ENCODE results near the gene PLAC9. TPM values are rescaled to one million over a fixed set of nuclear protein-coding genes. Genes with fewer than 3 reads are reported as not detected.

Gene PLAC9
- total and polyA plus RNA-seq, 2 donors from 2014 or later = 31.4 to 49.9 TPM

DNA sequence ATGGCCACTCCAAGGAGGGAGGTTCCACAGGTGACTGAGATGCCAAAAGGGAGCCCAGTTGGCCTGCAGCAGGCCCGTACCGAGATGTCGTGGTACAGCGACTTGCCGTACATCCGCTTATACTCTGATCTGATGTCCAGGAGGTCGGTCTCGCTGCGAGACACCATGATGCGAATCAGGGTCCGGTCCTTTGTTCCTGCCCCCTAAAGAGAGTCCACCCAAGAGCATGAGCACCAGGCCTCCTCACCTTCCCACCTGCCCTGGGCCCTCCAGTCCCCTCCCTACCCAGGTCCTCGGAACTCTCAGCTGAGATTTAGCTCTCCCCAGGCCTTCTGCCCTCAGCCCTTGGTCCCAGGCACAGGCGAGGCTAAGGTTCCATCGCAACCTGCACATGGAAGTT, 25.0 kb downstream of the PLAC9 start:
- intact Hi-C loops (cut with DNase I) = loop anchor here (10.0 kb wide), 1 partner anchor 47 kb away; the partner anchor contains the start of gene ANXA11
- Histone ChIP-seq H3K4me3 (ENCODE audit: low read length in 3 of 3) (no peak overlapping the region), H3K27me3 (ENCODE audit: control insufficient read depth, insufficient read depth, low read length) (no peaks in the 10 kb centered on the region), H3K9ac (ENCODE audit: low read length in 3 of 3) (no peak overlapping the region), H3K27ac (ENCODE audit: low read depth in 2 of 2, low read length in 2 of 2) (peak overlapping the region; percentile 52 to 58), H3K36me3 (ENCODE audit: control insufficient read depth in 2 of 3, insufficient read depth in 3 of 3, low read length in 3 of 3) (peaks cover 2 to 63% (median 32%) of the 10 kb centered on the region in 3 donors), H3K9me3 (ENCODE audit: control insufficient read depth in 2 of 3, insufficient read depth in 1 of 3, low read length in 3 of 3) (no peaks in the 10 kb centered on the region), H3K4me1 (ENCODE audit: control insufficient read depth in 2 of 3, insufficient read depth in 2 of 3, low read depth in 1 of 3, low read length in 3 of 3) (peaks cover 0 to 24% (median 7%) of the 10 kb centered on the region in 3 donors)
- TF ChIP-seq, protein P1, sequence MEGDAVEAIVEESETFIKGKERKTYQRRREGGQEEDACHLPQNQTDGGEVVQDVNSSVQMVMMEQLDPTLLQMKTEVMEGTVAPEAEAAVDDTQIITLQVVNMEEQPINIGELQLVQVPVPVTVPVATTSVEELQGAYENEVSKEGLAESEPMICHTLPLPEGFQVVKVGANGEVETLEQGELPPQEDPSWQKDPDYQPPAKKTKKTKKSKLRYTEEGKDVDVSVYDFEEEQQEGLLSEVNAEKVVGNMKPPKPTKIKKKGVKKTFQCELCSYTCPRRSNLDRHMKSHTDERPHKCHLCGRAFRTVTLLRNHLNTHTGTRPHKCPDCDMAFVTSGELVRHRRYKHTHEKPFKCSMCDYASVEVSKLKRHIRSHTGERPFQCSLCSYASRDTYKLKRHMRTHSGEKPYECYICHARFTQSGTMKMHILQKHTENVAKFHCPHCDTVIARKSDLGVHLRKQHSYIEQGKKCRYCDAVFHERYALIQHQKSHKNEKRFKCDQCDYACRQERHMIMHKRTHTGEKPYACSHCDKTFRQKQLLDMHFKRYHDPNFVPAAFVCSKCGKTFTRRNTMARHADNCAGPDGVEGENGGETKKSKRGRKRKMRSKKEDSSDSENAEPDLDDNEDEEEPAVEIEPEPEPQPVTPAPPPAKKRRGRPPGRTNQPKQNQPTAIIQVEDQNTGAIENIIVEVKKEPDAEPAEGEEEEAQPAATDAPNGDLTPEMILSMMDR (IDR thresholded peaks at IDR 0.05; ENCODE audit: borderline replicate concordance, extremely low read depth, insufficient read depth) = no peak
- DNase-seq = no peak
- FAIRE-seq = no peak

DNA sequence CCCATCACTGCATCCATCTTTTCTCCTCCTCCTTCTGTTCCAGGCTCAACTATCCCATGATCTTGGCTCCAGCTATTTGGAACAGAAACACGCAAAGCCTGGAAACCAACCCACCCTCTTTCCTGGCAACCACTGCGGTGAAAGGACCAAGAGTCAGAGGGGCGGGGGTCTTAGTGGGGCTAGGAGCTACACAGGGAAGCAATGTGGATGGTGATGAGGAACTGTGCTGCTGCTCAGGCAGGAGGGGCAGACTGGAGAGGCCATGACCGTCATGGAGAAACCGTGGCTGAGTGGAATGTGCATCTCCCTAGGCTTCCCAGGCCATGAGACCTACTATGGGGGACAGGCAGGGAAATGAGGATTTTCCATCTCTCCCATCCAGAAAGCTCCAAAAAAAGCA, 25.6 kb downstream of the PLAC9 start:
- no peak overlapping the region for H3K9ac ChIP-seq (ENCODE audit: low read length in 3 of 3)
- H3K4me3 ChIP-seq (ENCODE audit: low read length in 3 of 3) = no peak overlapping the region
- no peaks in the 10 kb centered on the region for H3K9me3 ChIP-seq (ENCODE audit: control insufficient read depth in 2 of 3, insufficient read depth in 1 of 3, low read length in 3 of 3)
- H3K36me3 ChIP-seq (ENCODE audit: control insufficient read depth in 2 of 3, insufficient read depth in 3 of 3, low read length in 3 of 3) = peaks cover 4 to 65% (median 36%) of the 10 kb centered on the region in 3 donors
- H3K4me1 ChIP-seq (ENCODE audit: control insufficient read depth in 2 of 3, insufficient read depth in 2 of 3, low read depth in 1 of 3, low read length in 3 of 3) = peaks cover 0 to 24% (median 7%) of the 10 kb centered on the region in 3 donors
- H3K27ac ChIP-seq (ENCODE audit: low read depth in 2 of 2, low read length in 2 of 2) = peak overlapping the region; percentile 58 to 90
- intact Hi-C loops (cut with DNase I) = loop anchor here (10.0 kb wide), 1 partner anchor 47 kb away; the partner anchor contains the start of gene ANXA11
- TF ChIP-seq, protein P1 (IDR thresholded peaks at IDR 0.05; ENCODE audit: borderline replicate concordance, extremely low read depth, insufficient read depth) = no peak
- no peak for FAIRE-seq
- H3K27me3 ChIP-seq (ENCODE audit: control insufficient read depth, insufficient read depth, low read length) = no peaks in the 10 kb centered on the region
- DNase-seq = no peak

DNA sequence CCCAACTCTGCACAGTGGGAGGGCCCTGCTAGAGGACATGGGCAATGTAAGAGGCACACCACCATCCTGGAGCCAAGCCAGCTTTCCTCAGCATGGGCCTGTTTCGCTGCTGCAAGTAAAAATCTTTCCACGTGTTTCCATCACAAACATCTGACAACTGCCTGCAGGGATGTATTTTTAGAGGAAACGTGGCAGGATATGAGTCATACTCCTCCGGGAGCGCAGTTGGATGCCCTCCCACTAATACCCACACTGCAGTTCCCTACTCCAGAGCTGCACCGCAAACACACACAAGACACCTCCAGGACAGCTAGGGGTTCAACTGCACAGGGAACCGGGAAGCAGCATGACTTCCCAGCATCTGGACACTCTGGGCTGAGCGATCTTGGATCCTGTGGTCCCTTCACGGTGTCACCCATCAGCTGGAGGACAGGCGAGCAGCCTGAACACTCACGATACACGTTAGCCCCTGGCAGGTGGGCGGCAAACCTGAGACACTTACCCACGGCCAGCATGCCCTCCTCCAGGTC, 26.1 kb downstream of the PLAC9 start:
- intact Hi-C loops (cut with DNase I) = loop anchor here (10.0 kb wide), 1 partner anchor 46 kb away; the partner anchor contains the start of gene ANXA11
- Histone ChIP-seq H3K9me3 (ENCODE audit: control insufficient read depth in 2 of 3, insufficient read depth in 1 of 3, low read length in 3 of 3) (no peaks in the 10 kb centered on the region), H3K27ac (ENCODE audit: low read depth in 2 of 2, low read length in 2 of 2) (peak overlapping the region; percentile 64 to 90), H3K9ac (ENCODE audit: low read length in 3 of 3) (peak overlapping the region in 1 of 3 donors; percentile 27), H3K4me1 (ENCODE audit: control insufficient read depth in 2 of 3, insufficient read depth in 2 of 3, low read depth in 1 of 3, low read length in 3 of 3) (peaks cover 0 to 24% (median 7%) of the 10 kb centered on the region in 3 donors), H3K27me3 (ENCODE audit: control insufficient read depth, insufficient read depth, low read length) (no peaks in the 10 kb centered on the region), H3K4me3 (ENCODE audit: low read length in 3 of 3) (no peak overlapping the region), H3K36me3 (ENCODE audit: control insufficient read depth in 2 of 3, insufficient read depth in 3 of 3, low read length in 3 of 3) (peaks cover 4 to 65% (median 37%) of the 10 kb centered on the region in 3 donors)
- TF ChIP-seq, protein P1 (IDR thresholded peaks at IDR 0.05; ENCODE audit: borderline replicate concordance, extremely low read depth, insufficient read depth) = no peak
- peak in 3 of 5 donors; percentile 29 to 92 (median 75) for DNase-seq
- peak; percentile 23 for FAIRE-seq
